Measurements from ENCODE around the gene SYNJ2. TPM values are rescaled to one million over a fixed set of nuclear protein-coding genes. Genes with fewer than 3 reads are reported as not detected.

SYNJ2 gene
- total RNA-seq, 4 donors from 2014 or later: 6.6 to 15.6 (median 9.8) TPM

GRCh38 chr6:158002249-158002950, 20.7 kb downstream of the SYNJ2 start:
- peak overlapping the region in 1 of 4 donors; percentile 10 for H3K4me3 ChIP-seq
- H3K9me3 ChIP-seq: no peaks in the 10 kb centered on the region
- H3K27me3 ChIP-seq: no peaks in the 10 kb centered on the region
- TF ChIP-seq CTCF (IDR thresholded peaks at IDR 0.05) (no peak), POLR2A (IDR thresholded peaks at IDR 0.05) (no peak)
- 50 to 53% methylated on average over 4 to 5 of the region's 6 CpGs for WGBS, 2 donors
- DNase-seq: peak; percentile 7
- peak overlapping the region; percentile 74 to 88 (median 82) for H3K27ac ChIP-seq
- peaks cover 26 to 63% (median 27%) of the 10 kb centered on the region in 3 donors for H3K4me1 ChIP-seq
- H3K36me3 ChIP-seq: no peaks in the 10 kb centered on the region
- intact Hi-C loops (cut with DNase I): loop anchor here (10.0 kb wide), 1 partner anchor 62 kb away; no protein-coding TSS in a partner anchor

GRCh38 chr6:158002951-158003853, 21.5 kb downstream of the SYNJ2 start:
- peak overlapping the region in 1 of 4 donors; percentile 10 for H3K4me3 ChIP-seq
- H3K4me1 ChIP-seq: peaks cover 26 to 69% (median 27%) of the 10 kb centered on the region in 3 donors
- H3K9me3 ChIP-seq: no peaks in the 10 kb centered on the region
- whole genome bisulfite sequencing, 2 donors: 22 to 44% methylated on average over 11 to 13 of the region's 15 CpGs
- TF ChIP-seq CTCF (IDR thresholded peaks at IDR 0.05) (no peak), POLR2A (IDR thresholded peaks at IDR 0.05) (peak in 1 of 4 donors; percentile 11)
- no peaks in the 10 kb centered on the region for H3K27me3 ChIP-seq
- intact Hi-C loops (cut with DNase I): loop anchor here (10.0 kb wide), 1 partner anchor 62 kb away; no protein-coding TSS in a partner anchor
- peak overlapping the region; percentile 74 to 88 (median 82) for H3K27ac ChIP-seq
- no peak for DNase-seq
- no peaks in the 10 kb centered on the region for H3K36me3 ChIP-seq

GRCh38 chr6:158003910-158004700, 22.4 kb downstream of the SYNJ2 start:
- peaks cover 28 to 76% (median 28%) of the 10 kb centered on the region in 3 donors for H3K4me1 ChIP-seq
- no peaks in the 10 kb centered on the region for H3K9me3 ChIP-seq
- DNase-seq: no peak
- H3K27me3 ChIP-seq: no peaks in the 10 kb centered on the region
- no peaks in the 10 kb centered on the region for H3K36me3 ChIP-seq
- TF ChIP-seq CTCF (IDR thresholded peaks at IDR 0.05) (no peak), POLR2A (IDR thresholded peaks at IDR 0.05) (no peak)
- peak overlapping the region; percentile 74 to 88 (median 82) for H3K27ac ChIP-seq
- WGBS, 2 donors: 70 to 83% methylated on average over 8 to 9 of the region's 10 CpGs
- no peak overlapping the region for H3K4me3 ChIP-seq
- intact Hi-C loops (cut with DNase I): loop anchor here (10.0 kb wide), 1 partner anchor 61 kb away; no protein-coding TSS in a partner anchor

- Histone ChIP-seq H3K27me3 (no peaks in the 10 kb centered on the region), H3K27ac (peak overlapping the region in 2 of 4 donors; percentile 85 to 88), H3K9me3 (no peaks in the 10 kb centered on the region), H3K4me1 (peaks cover 30 to 76% (median 34%) of the 10 kb centered on the region in 3 donors), H3K4me3 (no peak overlapping the region), H3K36me3 (no peaks in the 10 kb centered on the region)
- no peak for TF ChIP-seq CTCF (IDR thresholded peaks at IDR 0.05)
- no peak for TF ChIP-seq POLR2A (IDR thresholded peaks at IDR 0.05)
- WGBS, 2 donors: 92 to 97% methylated on average over 14 of the region's 14 CpGs
- no peak for DNase-seq
- intact Hi-C loops (cut with DNase I): loop anchor here (10.0 kb wide), 1 partner anchor 60 kb away; no protein-coding TSS in a partner anchor
Measured at GRCh38 chr6:158004701-158005095, 23.0 kb downstream of the SYNJ2 start.
